Endodermal cell (in vitro differentiated cells): ENCODE measurements around the gene TTC19. TPM values are rescaled to one million over a fixed set of nuclear protein-coding genes. Genes with fewer than 3 reads are reported as not detected.
"Not testable (repeated sequence)": the region's sequence is repeated elsewhere in the genome, so short reads cannot be mapped to it uniquely, and the experiment has no call there.

Source experiments
- DNase-seq: peaks from one replicate; pipeline ENCODE4 v3.0.0-alpha.2; 2017
- H3K27ac ChIP-seq: 2 replicates; pipeline ENCODE4 v1.5.1; 2013; ENCODE audit warnings: mild to moderate bottlenecking, low read depth, low read length, moderate library complexity
- H3K27me3 ChIP-seq: 2 replicates; pipeline ENCODE4 v1.6.1; 2013; ENCODE audit warnings: mild to moderate bottlenecking, low read length, moderate library complexity; ENCODE audit not compliant: insufficient read depth, control insufficient read depth, poor library complexity, severe bottlenecking
- H3K36me3 ChIP-seq: 2 replicates; pipeline ENCODE4 v1.7.0; 2013; ENCODE audit warnings: mild to moderate bottlenecking, low read length, moderate library complexity; ENCODE audit not compliant: control insufficient read depth, insufficient read depth
- H3K4me1 ChIP-seq: one replicate; pipeline ENCODE4 v1.7.0; 2013; ENCODE audit warnings: low read length; ENCODE audit not compliant: control insufficient read depth, insufficient read depth
- H3K4me3 ChIP-seq: 2 replicates; pipeline ENCODE4 v1.5.1; 2013; ENCODE audit warnings: mild to moderate bottlenecking, low read length, moderate library complexity
- H3K9ac ChIP-seq: 2 replicates; pipeline ENCODE4 v1.6.1; 2013; ENCODE audit warnings: mild to moderate bottlenecking, low read length, moderate library complexity; ENCODE audit not compliant: poor library complexity, severe bottlenecking; ENCODE audit errors: extremely low read depth
- H3K9me3 ChIP-seq: 2 replicates; pipeline ENCODE4 v1.6.1; 2013; ENCODE audit warnings: mild to moderate bottlenecking, low read length, moderate library complexity; ENCODE audit not compliant: control insufficient read depth
- H3K27ac Mint-ChIP-seq: 2 replicates; pipeline ENCODE4 v1.8.0; 2020; ENCODE audit warnings: mixed read lengths
- H3K27me3 Mint-ChIP-seq: 2 replicates; pipeline ENCODE4 v1.8.0; 2021; ENCODE audit warnings: mild to moderate bottlenecking, mixed read lengths; ENCODE audit not compliant: insufficient read depth
- H3K36me3 Mint-ChIP-seq: 2 replicates; pipeline ENCODE4 v1.8.0; 2020; ENCODE audit warnings: low read depth, mixed read lengths
- H3K4me1 Mint-ChIP-seq: 2 replicates; pipeline ENCODE4 v1.8.0; 2020; ENCODE audit warnings: mixed read lengths
- H3K4me3 Mint-ChIP-seq: 2 replicates; pipeline ENCODE4 v1.8.0; 2020; ENCODE audit warnings: mild to moderate bottlenecking, moderate library complexity, mixed read lengths
- H3K9me3 Mint-ChIP-seq: 2 replicates; pipeline ENCODE4 v1.8.0; 2020; ENCODE audit warnings: mild to moderate bottlenecking, mixed read lengths
- CTCF ChIP-seq: fragments of 200-600 bp; sonication (generic); conservative IDR thresholded peaks from 2 replicates; pipeline ENCODE4 v1.5.0; 2021; ENCODE audit warnings: antibody characterized with exemption, mild to moderate bottlenecking
- WGBS, 2 experiments: methylation state at CpG; one replicate each; pipeline versions ENCODE4 v1.1.5 to v1.1.7; 2013; ENCODE audit warnings: missing lambda C conversion rate in 2 of 2, mixed read lengths in 1 of 2; ENCODE audit not compliant: insufficient coverage in 1 of 2, insufficient read length in 1 of 2; 5-methylcytosine and 5-hydroxymethylcytosine counted together
- total RNA-seq, 2 donors: library from RNA; stranded (reverse); fragmentation: NEBNext Ultra II Directional in 1 of 2; extraction: Animal tissue kit (Norgen Biotek cat#: 25700) in 1 of 2; gene quantifications; 2 replicates in 1 of 2; 3 replicates in 1 of 2; pipeline ENCODE4 v1.2.1, GENCODE V29; 2021

The TTC19 gene
- total RNA-seq, 2 donors from 2014 or later, result 48.2 to 53.2 TPM

- peaks cover 68% of the 10 kb centered on the region for H3K36me3 Mint-ChIP-seq
- no peak overlapping the region for H3K27ac Mint-ChIP-seq
- TF ChIP-seq CTCF, result no peak
These were observed 49.3 kb downstream of the TTC19 start for GRCh38 chr17:16048811-16049449.

GRCh38 chr17:16050844-16051243 is 51.2 kb downstream of the TTC19 start:
- no peaks in the 10 kb centered on the region for H3K4me1 ChIP-seq
- peaks cover 4% of the 10 kb centered on the region for H3K9me3 Mint-ChIP-seq
- H3K27me3 Mint-ChIP-seq, result no peaks in the 10 kb centered on the region
- H3K4me3 Mint-ChIP-seq, result no peak overlapping the region
- no peak overlapping the region for H3K27ac ChIP-seq
- H3K4me1 Mint-ChIP-seq, result no peaks in the 10 kb centered on the region
- DNase-seq, result no peak
- H3K4me3 ChIP-seq, result no peak overlapping the region
- peaks cover 70% of the 10 kb centered on the region for H3K36me3 Mint-ChIP-seq
- no peaks in the 10 kb centered on the region for H3K9me3 ChIP-seq
- TF ChIP-seq CTCF, result no peak
- H3K27ac Mint-ChIP-seq, result no peak overlapping the region
- peaks cover 86% of the 10 kb centered on the region for H3K36me3 ChIP-seq
- no peaks in the 10 kb centered on the region for H3K27me3 ChIP-seq
- H3K9ac ChIP-seq, result no peak overlapping the region
- WGBS, 2 experiments, result 92 to 93% methylated on average over 6 of the region's 6 CpGs

More at GRCh38 chr17:16048811-16049449, 49.3 kb downstream of the TTC19 start:
- Histone ChIP-seq H3K9me3 (no peaks in the 10 kb centered on the region), H3K36me3 (peaks cover 83% of the 10 kb centered on the region), H3K27ac (no peak overlapping the region), H3K4me1 (no peaks in the 10 kb centered on the region), H3K27me3 (no peaks in the 10 kb centered on the region), H3K4me3 (no peak overlapping the region), H3K9ac (no peak overlapping the region)
- Mint-ChIP-seq H3K27me3 (no peaks in the 10 kb centered on the region), H3K9me3 (peaks cover 4% of the 10 kb centered on the region), H3K4me3 (no peak overlapping the region), H3K4me1 (peaks cover 8% of the 10 kb centered on the region)
- WGBS, 2 experiments, result 93 to 100% methylated on average over 1 to 14 of the region's 14 CpGs
- no peak for DNase-seq

- H3K27ac Mint-ChIP-seq, result no peak overlapping the region
- WGBS, 2 experiments, result 81 to 100% methylated on average over 1 of the region's 1 CpG
These were observed 52.9 kb downstream of the TTC19 start for GRCh38 chr17:16052486-16052885.

GRCh38 chr17:16055139-16055538 is 55.5 kb downstream of the TTC19 start:
- H3K36me3 ChIP-seq, result peaks cover 85% of the 10 kb centered on the region
- WGBS, 2 experiments, result 90 to 100% methylated on average over 1 to 4 of the region's 4 CpGs
- H3K9ac ChIP-seq, H3K27me3 ChIP-seq, H3K9me3 ChIP-seq, DNase-seq, H3K27ac Mint-ChIP-seq, H3K27me3 Mint-ChIP-seq, H3K4me3 Mint-ChIP-seq, H3K9me3 Mint-ChIP-seq, H3K4me3 ChIP-seq, H3K4me1 Mint-ChIP-seq, H3K27ac ChIP-seq, H3K4me1 ChIP-seq: not testable (repeated sequence)
- peaks cover 74% of the 10 kb centered on the region for H3K36me3 Mint-ChIP-seq

More at GRCh38 chr17:16052486-16052885, 52.9 kb downstream of the TTC19 start:
- Histone ChIP-seq H3K27me3 (no peaks in the 10 kb centered on the region), H3K9me3 (no peaks in the 10 kb centered on the region), H3K4me3 (no peak overlapping the region), H3K4me1 (no peaks in the 10 kb centered on the region), H3K27ac (no peak overlapping the region), H3K9ac (no peak overlapping the region), H3K36me3 (peaks cover 85% of the 10 kb centered on the region)
- no peak for DNase-seq
- no peaks in the 10 kb centered on the region for H3K4me1 Mint-ChIP-seq
- H3K36me3 Mint-ChIP-seq, result peaks cover 70% of the 10 kb centered on the region
- no peak for TF ChIP-seq CTCF
- H3K27me3 Mint-ChIP-seq, result no peaks in the 10 kb centered on the region
- H3K4me3 Mint-ChIP-seq, result no peak overlapping the region
- peaks cover 4% of the 10 kb centered on the region for H3K9me3 Mint-ChIP-seq
